CD4-positive, alpha-beta T cell (primary cell): ENCODE data around the gene ZNF423. TPM values are rescaled to one million over a fixed set of nuclear protein-coding genes. Genes with fewer than 3 reads are reported as not detected.

Experiments
- ATAC-seq: fragments of 200-7000 bp; cut with Tn5 transposase; one replicate; pipeline ENCODE4 v1.10.0; 2022; ENCODE audit warnings: mild to moderate bottlenecking; ENCODE audit not compliant: poor library complexity
- CTCF ChIA-PET: fragments of 350-600 bp; sonication (Branson Sonifier 250); formaldehyde crosslinking; loops from one replicate; lab custom pipeline; 2021; ENCODE audit warnings: antibody characterized with exemption, inconsistent platforms; lab: Charles Lee
- POLR2A ChIA-PET: fragments of 350-600 bp; sonication (Branson Sonifier 250); formaldehyde crosslinking; loops from one replicate; lab custom pipeline; 2021; ENCODE audit warnings: antibody characterized with exemption, inconsistent platforms; lab: Charles Lee
- DNase-seq, 14 experiments: peaks; one replicate each; pipeline ENCODE4 v3.0.0-alpha.2; 2013 to 2020; ENCODE audit warnings: mixed read lengths in 2 of 14
- H3K27ac ChIP-seq, 2 donors: one replicate each; pipeline versions ENCODE4 v1.5.1 to v1.7.0; 2013; ENCODE audit warnings: low read length in 2 of 2, low read depth in 1 of 2, mild to moderate bottlenecking in 1 of 2
- H3K27me3 ChIP-seq, 2 experiments: 1 replicate in 1 of 2; 2 replicates in 1 of 2; pipeline versions ENCODE4 v1.6.1 to v1.7.0; 2013; ENCODE audit warnings: low read length in 2 of 2, control low read depth in 1 of 2, mild to moderate bottlenecking in 1 of 2, moderate library complexity in 1 of 2; ENCODE audit not compliant: insufficient read depth in 2 of 2, control insufficient read depth in 1 of 2
- H3K36me3 ChIP-seq: one replicate; pipeline ENCODE4 v1.6.1; 2013; ENCODE audit warnings: low read length, control low read depth; ENCODE audit not compliant: insufficient read depth
- H3K4me1 ChIP-seq: one replicate; pipeline ENCODE4 v1.6.1; 2013; ENCODE audit warnings: low read length, control low read depth; ENCODE audit not compliant: insufficient read depth
- H3K4me3 ChIP-seq: one replicate; pipeline ENCODE4 v1.5.1; 2013; ENCODE audit warnings: mild to moderate bottlenecking, low read length, moderate library complexity
- H3K9me3 ChIP-seq, 2 experiments: 1 replicate in 1 of 2; 2 replicates in 1 of 2; pipeline versions ENCODE4 v1.6.1 to v1.7.0; 2013; ENCODE audit warnings: low read length in 2 of 2, mild to moderate bottlenecking in 2 of 2, control low read depth in 1 of 2, moderate library complexity in 1 of 2; ENCODE audit not compliant: control insufficient read depth in 1 of 2, insufficient read depth in 1 of 2
- H3K27ac Mint-ChIP-seq: one replicate; pipeline ENCODE4 v1.8.0; 2020; ENCODE audit warnings: mixed read lengths
- H3K27me3 Mint-ChIP-seq: one replicate; pipeline ENCODE4 v1.8.0; 2021; ENCODE audit warnings: mixed read lengths
- H3K36me3 Mint-ChIP-seq: one replicate; pipeline ENCODE4 v1.8.0; 2021; ENCODE audit warnings: low read depth, mixed read lengths
- H3K4me1 Mint-ChIP-seq: one replicate; pipeline ENCODE4 v1.8.0; 2021; ENCODE audit warnings: low read depth, mixed read lengths
- H3K4me3 Mint-ChIP-seq: one replicate; pipeline ENCODE4 v1.8.0; 2020; ENCODE audit warnings: mild to moderate bottlenecking, mixed read lengths
- H3K9me3 Mint-ChIP-seq: one replicate; pipeline ENCODE4 v1.8.0; 2020; ENCODE audit warnings: mixed read lengths
- CTCF ChIP-seq: fragments of 200-600 bp; IDR thresholded peaks from one replicate; pipeline ENCODE4 v1.8.0; 2022; ENCODE audit warnings: antibody characterized with exemption, mild to moderate bottlenecking
- intact Hi-C, 2 experiments: fragments of 100-400 bp; cut with DNase I in 1 of 2; cut with micrococcal nuclease in 1 of 2; formaldehyde crosslinking; loops; one replicate each; pipeline versions ENCODE4 v1.15.1 to v1.9.0; 2023 to 2025; cut with DNase I, micrococcal nuclease
- total RNA-seq, 174 experiments: library from RNA in 2 of 174; stranded (reverse) in 2 of 174; gene quantifications; one replicate each; pipeline ENCODE4 v1.2.3 and lab custom pipeline; 2021 to 2026

ZNF423 gene
- total RNA-seq, 2 experiments from 2014 or later = not detected

GRCh38 chr16:49901711-49902110, 45.8 kb upstream of the ZNF423 start:
- H3K4me3 ChIP-seq = no peak overlapping the region
- DNase-seq (no peak), ATAC-seq (no peak)
- no peaks in the 10 kb centered on the region for H3K4me1 Mint-ChIP-seq
- H3K9me3 Mint-ChIP-seq = no peaks in the 10 kb centered on the region
- no peak for TF ChIP-seq CTCF
- POLR2A ChIA-PET = no interaction called here
- CTCF ChIA-PET = no interaction called here
- H3K4me1 ChIP-seq = no peaks in the 10 kb centered on the region
- no peak overlapping the region for H3K27ac Mint-ChIP-seq
- H3K36me3 Mint-ChIP-seq = no peaks in the 10 kb centered on the region
- no peak overlapping the region for H3K27ac ChIP-seq
- no peaks in the 10 kb centered on the region for H3K27me3 ChIP-seq
- no peaks in the 10 kb centered on the region for H3K36me3 ChIP-seq
- no peak overlapping the region for H3K4me3 Mint-ChIP-seq
- no peaks in the 10 kb centered on the region for H3K9me3 ChIP-seq
- intact Hi-C loops = no loop called here
- peaks cover 7% of the 10 kb centered on the region for H3K27me3 Mint-ChIP-seq

DNA sequence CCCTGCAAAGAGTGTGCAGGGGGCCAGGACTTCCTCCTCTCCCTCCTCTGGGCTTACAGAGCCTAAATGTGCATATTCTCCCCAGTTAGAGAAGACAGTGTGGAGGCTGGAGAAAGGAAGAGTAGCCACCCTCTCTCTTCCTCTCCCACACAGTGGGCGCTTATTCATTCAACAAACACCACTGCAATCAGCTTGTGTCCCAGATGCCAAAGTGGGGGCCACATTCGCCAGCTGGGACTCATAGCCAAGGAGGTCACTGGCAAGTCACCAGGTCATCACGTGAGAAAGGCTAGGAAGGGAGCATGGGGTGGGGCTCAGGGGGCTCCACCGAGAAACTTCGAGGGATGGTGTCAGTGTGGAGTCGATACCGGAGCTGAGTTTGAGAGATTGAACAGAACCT, 45.0 kb upstream of the ZNF423 start:
- Histone ChIP-seq H3K4me3 (no peak overlapping the region), H3K9me3 (no peaks in the 10 kb centered on the region), H3K36me3 (no peaks in the 10 kb centered on the region), H3K27ac (no peak overlapping the region), H3K4me1 (no peaks in the 10 kb centered on the region), H3K27me3 (no peaks in the 10 kb centered on the region)
- H3K27ac Mint-ChIP-seq = no peak overlapping the region
- H3K27me3 Mint-ChIP-seq = peaks cover 11% of the 10 kb centered on the region
- ATAC-seq (no peak), DNase-seq (no peak)
- no peak overlapping the region for H3K4me3 Mint-ChIP-seq
- TF ChIP-seq CTCF = no peak
- H3K36me3 Mint-ChIP-seq = no peaks in the 10 kb centered on the region
- H3K4me1 Mint-ChIP-seq = no peaks in the 10 kb centered on the region
- intact Hi-C loops = no loop called here
- ChIA-PET POLR2A (no interaction called here), CTCF (no interaction called here)
- H3K9me3 Mint-ChIP-seq = no peaks in the 10 kb centered on the region

DNA sequence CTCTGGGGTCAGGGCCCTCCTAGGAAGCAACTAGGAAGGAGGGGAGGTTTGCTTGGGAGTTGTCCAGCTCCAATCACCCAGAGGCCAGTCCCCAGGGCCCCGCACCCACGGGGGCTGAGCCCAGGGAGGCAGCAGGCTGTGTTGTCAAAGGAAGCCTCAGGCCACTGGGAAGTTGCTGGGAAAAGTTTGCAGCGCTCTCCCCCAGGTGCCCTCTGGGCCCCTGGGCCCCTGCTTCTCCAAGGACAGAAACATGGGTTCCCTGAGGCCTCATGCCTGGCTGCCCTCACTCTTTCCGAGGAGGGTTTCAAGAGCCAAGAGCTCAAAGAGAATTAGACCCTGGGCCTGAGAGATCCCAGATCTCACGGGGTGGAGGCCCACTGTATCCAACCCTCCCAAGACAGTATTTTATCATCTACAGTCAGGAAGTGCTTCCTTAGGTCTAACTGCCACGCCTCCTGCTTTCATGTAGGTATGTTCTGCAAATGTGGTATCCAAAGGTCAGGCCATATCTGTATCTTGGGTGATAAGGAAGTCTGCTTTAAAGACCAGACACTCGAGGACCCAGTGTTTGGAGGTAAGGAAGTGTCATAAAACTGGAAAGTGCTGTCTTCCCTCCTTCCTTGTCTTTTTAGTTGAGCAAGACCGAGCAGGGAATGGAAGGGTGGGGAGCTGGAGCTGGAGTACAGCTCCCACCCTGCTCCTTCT, 44.2 kb upstream of the ZNF423 start:
- H3K27me3 ChIP-seq = peaks cover 0 to 2% of the 10 kb centered on the region in 2 experiments
- H3K4me3 Mint-ChIP-seq = no peak overlapping the region
- H3K27ac Mint-ChIP-seq = no peak overlapping the region
- no peak overlapping the region for H3K27ac ChIP-seq
- DNase-seq = no peak
- TF ChIP-seq CTCF = no peak
- no peaks in the 10 kb centered on the region for H3K36me3 ChIP-seq
- H3K36me3 Mint-ChIP-seq = no peaks in the 10 kb centered on the region
- no peaks in the 10 kb centered on the region for H3K4me1 Mint-ChIP-seq
- intact Hi-C loops = no loop called here
- H3K4me1 ChIP-seq = no peaks in the 10 kb centered on the region
- ChIA-PET POLR2A (no interaction called here), CTCF (no interaction called here)
- H3K4me3 ChIP-seq = no peak overlapping the region
- no peaks in the 10 kb centered on the region for H3K9me3 Mint-ChIP-seq
- ATAC-seq = no peak
- H3K27me3 Mint-ChIP-seq = peaks cover 14% of the 10 kb centered on the region
- H3K9me3 ChIP-seq = no peaks in the 10 kb centered on the region
